OCI-LY7 (cell line): Measurements from ENCODE around the gene F2RL3.
A peak's percentile ranks its signal among the peaks of the same experiment; 100 is the strongest.

Source experiments
- EZH2phosphoT487 ChIP-seq: fragments of 200-600 bp; sonication (generic); IDR thresholded peaks from 2 replicates; pipeline ENCODE4 v1.6.1; 2018; ENCODE audit warnings: low read depth, borderline replicate concordance, mild to moderate bottlenecking, mixed run types, antibody characterized with exemption, low read length, moderate library complexity, mixed read lengths
- TF ChIP-seq, protein P1 (sequence below): fragments of 200-600 bp; sonication (generic); conservative IDR thresholded peaks from 2 replicates; pipeline ENCODE4 v1.5.1; 2014; ENCODE audit warnings: mild to moderate bottlenecking, antibody characterized with exemption, low read length, moderate library complexity, mixed read lengths

DNA sequence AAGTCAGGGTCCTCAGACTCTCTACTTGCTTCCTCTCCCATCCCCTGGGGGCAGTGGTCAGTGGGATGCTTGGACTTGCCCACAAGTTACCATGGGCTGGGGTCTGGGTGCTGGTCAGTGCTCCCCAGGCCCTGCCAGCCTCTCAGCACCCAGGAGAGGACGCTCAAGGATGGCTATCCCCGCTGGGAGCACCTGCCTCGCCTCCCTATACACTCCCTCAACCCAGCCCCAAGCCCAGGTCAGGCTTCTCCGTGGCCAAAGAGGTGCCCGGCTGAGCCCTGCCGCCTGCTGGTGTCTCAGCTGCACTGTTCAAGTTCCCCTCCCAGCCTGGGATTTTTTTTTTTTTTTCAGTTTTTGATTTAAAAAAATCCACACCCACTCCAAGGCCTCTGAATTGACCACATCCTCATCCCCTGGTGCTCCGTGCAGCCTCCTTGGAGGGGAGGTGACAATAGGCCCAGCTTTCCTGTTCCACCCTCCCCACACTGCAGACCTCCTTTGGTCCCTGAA, 10.8 kb downstream of the F2RL3 start:
- TF ChIP-seq, protein P1, sequence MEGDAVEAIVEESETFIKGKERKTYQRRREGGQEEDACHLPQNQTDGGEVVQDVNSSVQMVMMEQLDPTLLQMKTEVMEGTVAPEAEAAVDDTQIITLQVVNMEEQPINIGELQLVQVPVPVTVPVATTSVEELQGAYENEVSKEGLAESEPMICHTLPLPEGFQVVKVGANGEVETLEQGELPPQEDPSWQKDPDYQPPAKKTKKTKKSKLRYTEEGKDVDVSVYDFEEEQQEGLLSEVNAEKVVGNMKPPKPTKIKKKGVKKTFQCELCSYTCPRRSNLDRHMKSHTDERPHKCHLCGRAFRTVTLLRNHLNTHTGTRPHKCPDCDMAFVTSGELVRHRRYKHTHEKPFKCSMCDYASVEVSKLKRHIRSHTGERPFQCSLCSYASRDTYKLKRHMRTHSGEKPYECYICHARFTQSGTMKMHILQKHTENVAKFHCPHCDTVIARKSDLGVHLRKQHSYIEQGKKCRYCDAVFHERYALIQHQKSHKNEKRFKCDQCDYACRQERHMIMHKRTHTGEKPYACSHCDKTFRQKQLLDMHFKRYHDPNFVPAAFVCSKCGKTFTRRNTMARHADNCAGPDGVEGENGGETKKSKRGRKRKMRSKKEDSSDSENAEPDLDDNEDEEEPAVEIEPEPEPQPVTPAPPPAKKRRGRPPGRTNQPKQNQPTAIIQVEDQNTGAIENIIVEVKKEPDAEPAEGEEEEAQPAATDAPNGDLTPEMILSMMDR: peak; percentile 80
- TF ChIP-seq EZH2phosphoT487: no peak
